GM18867 (cell line): ENCODE data around the gene FRRS1.

Experiments used
- ATAC-seq: cut with Tn5 transposase; IDR thresholded peaks from one replicate; pipeline ENCODE4 v1.9.1; 2021; ENCODE audit warnings: mild to moderate bottlenecking, moderate library complexity; ENCODE audit not compliant: unreplicated experiment

Gene FRRS1

DNA sequence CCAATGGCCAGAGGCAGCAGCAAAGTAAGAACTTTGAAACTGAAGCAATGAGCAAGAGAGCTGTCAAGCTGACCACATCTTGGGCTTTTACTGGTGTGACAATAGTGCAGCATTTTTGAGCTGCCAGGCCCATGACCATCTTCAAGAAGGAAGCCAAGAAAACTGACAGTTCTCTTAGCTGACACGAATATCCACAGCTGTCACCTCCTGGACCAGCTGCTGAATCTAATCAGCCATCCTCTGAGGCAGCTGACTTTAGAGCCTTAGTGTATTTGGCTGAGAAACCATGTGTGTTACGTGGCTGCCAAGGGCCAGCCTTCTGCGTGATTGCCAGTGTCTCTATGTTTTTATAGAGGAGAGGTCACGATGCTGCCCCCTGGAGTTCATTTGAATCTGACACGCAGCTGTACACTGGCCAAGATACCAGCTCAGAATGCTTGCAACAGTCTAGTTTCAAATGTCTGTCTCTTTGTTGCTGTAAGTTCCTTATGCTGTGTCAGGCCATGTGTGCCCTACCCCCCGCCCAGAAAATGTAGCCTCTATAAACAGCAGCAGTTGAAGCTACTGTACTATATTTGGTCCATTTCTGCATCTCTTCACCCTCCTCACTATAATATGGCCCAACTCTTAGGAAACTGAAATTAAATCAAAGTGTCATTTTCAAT lies 80.8 kb downstream of the FRRS1 start:
- ATAC-seq, result peak; percentile 96

DNA sequence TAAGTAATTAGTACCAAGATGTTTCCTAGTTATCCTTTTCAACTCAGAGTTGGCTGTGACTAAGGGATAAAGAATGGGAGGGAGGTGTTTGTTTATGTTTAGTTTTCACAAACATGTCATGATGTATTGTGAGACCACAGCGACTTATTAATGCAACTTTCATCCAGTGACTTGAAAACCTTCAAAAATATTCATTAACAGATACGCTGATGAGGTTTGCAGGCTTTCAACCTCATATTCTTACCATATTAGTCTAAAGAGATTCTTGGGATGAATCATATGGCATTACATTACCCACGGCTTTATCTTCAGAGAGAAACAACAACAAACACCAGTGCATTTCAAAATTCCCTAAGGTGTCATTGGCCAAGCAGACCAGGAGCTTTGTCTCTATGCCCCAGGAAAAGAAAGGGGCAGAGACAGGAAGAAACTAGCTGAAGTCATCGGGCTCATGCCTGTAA lies 84.1 kb downstream of the FRRS1 start:
- ATAC-seq, result no peak

DNA sequence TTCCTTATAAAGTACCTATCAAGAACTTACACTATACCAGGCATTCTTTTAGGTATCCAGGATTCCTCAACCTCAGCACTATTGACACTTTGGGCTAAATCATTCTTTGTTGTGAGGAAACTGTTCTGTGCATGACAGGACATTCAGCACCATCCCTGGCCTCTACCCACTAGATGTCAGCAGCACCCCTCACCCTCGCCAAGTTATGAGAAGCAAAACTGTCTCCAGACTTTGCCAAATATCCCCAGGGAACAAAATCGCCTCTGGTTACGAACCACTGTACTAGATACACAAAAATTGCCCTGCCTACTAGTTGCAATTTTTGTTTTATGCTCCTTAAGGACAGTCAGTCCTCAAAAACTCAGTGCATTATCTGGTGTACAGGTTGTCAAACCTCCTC lies 84.9 kb downstream of the FRRS1 start:
- no peak for ATAC-seq

DNA sequence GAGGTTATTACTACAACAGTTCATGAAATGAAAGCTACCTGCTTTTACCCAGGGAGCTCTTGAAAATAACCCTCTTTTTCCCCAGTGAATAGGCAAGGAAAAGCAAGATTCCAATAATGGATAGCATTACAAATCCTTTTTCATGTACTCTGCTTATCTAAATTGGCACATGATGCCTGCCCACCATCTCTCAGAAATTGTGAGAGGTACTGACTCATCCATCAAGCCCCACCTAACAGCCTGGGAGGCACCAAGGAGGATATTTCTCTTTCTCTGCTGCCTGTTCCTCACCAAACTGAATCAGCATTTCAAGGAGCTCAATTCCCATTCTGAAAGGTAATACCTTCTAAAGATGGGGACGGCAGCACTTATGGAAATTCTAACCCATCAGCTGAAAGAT lies 86.2 kb downstream of the FRRS1 start:
- no peak for ATAC-seq

DNA sequence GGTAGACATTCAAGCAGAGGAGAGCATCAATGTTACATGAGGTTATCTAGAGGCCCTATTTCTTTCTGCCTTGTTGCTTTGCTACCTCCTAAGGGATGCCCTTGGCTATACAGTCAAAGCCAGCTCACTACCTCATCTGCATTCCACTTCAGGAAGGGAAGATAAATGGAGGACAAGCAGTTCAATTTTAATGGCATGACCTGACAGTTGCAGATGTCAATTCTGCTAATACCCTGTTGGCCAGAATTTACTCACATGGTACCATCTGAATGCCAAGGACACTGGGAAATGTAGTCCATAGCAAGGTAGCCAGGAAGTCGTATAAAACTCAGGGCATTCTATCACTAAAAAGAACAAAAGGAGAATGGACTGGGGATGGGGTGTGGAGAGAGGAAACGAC lies 89.0 kb downstream of the FRRS1 start:
- no peak for ATAC-seq

DNA sequence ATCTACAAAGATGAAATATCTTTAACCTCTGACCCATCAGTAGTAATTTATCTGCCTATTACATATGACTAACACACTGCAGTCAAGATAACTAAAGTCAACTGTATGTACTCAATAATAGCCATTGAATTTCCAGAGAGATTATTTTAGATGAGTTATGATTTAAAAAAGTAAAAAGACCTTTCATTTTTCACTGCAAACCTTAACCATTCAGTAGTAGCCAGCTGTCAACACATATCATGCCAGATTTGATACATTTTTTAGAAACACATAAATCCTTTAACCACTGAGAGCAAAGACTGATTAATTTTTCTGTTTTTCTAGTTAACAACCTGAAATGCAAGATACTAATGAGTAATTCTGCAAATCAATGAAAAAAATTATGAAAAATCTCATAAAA lies 89.6 kb downstream of the FRRS1 start:
- no peak for ATAC-seq

DNA sequence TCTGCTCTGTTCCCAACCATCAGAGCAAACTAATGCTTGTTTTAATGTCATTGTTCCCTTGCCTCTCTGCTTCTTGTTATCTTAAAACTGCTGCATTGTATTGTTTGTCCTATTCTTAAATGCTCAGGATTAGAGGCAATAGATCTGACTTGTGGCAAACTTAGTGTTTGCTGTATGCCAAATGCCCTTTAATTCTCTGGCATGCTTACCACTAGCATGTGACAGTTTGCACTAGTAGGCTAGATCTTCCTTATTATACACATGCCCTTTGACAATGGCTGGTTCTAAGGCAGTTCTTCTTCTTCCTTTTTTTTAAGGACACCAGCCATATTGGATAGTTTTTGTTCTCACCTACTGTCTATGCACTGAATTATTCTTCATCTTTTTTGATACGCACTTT lies 90.4 kb downstream of the FRRS1 start:
- ATAC-seq, result no peak

DNA sequence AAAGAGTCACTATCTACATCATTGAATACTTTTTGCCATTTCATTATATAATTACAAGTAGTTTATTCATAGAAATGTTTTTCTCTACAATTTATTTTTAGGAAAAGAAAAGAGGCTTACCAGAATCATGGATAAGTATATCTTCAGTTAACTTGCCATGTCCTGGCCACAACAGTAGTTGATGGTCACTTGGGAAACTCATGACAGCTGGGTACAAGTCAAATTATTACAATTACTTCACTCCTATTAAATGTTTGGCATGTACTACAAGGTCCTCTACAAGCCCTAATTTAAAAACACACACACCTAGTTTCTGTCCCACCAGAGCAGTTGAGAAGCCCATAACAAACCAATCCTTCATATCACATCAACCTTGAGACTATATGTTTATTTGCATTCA lies 91.1 kb downstream of the FRRS1 start:
- ATAC-seq, result no peak

DNA sequence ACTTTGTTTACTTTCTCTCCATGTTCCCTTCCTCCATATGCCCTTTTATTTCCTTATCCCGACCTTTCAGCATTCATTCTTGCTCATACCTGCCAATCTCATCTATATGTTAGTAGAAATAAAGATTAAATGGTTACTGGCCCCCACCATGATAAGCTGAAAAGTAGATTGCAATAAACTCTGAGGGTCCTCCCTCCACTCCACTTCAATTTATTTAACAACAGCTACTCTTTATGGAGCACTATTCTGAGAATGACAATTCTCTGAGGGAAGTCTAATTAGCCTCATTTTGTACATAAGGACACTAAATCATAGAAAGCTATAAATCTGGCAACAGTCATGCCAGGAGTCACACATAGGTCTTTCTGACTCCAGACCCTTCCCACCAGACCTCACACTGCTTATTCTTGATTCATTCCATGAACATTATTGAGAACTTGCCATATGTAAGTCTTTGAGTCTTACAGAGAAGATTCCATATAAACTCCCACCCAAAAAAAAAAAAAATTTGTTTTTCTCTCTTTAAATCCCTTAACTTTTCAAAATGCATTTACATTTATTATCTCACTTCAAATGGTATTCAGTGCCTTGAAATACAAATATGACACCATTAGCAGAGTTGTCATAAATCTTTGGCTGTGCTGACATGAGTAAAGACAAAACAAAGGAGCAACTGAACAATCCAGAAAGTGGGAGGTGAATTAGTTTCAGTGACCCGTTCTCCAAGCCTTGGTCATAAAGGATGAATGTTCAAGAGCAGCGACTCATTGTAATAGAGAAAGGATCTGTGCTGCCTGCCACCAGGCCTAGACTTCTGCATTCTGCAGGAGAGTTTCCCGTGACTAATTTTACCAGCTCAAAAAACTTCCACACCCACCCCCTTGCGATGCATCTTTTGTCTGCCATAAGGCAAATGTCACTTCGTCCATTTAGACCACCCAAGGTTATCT lies 92.0 kb downstream of the FRRS1 start:
- ATAC-seq, result no peak

DNA sequence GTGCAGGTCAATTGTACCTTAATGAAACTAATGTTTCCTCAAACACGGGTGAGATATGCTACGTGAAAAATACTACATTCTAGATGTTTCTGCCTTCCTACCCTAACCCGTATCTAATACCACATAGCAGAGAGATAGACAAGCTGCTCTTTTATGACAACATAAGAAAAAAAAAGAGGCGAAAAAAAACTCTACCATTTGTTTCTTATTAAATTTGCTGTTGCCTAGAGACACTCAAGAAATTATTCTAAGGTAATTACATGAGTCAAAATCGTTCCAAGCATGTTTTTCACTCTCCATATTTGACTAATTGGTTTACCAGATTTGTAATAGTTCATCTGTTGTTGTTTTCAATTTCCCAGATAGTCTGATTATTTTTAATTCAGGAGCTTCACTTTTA lies 93.1 kb downstream of the FRRS1 start:
- no peak for ATAC-seq

DNA sequence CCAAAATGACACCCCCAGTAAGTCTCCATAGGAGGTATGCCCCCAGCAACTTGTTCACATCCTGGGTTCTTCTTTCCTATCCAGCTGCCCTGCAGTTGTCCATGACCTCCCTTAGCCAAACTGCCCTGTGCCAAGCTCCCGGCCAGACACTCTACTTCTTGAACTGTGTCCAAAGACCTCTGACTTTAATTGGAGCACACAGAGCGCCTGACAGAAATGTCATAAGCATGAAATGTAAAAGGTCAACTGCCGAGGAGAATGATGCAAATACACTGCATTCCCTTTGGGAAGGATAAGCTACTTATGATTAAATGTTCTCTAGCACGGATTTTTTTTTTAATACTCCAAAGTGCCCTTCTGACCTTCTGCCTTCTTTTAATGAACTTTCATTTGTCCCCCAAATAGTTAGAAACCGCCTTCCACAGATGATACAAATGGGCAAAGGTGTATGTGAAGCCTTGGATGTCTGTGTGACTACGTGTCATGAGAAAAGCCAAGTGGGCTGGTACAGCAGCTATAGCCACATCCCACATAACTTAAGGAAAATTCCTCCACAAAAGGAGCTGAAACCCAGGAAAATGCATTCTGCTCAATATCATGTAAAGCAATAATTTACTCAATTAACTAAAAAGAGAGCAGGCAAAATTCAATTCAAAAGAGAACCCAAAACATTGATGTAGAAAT lies 93.8 kb downstream of the FRRS1 start:
- ATAC-seq, result no peak

DNA sequence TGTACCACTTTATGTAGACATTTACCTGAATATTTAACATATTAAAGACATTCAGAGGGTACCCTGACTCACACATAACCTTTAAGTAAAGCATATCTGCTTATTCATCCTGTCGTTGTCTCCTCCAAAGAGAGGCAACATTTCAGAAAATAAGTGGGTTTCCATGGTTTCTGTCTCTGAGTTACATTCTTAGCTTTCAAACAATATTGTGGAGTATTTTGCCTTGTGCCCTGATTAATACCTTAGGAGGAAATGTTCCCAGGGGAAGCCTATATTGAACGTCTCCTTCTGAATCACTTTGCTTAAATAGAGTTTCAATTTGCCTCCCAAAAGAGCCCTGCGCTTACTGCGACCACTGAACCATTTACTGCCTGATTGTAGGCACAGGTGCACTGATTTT lies 94.4 kb downstream of the FRRS1 start:
- no peak for ATAC-seq

DNA sequence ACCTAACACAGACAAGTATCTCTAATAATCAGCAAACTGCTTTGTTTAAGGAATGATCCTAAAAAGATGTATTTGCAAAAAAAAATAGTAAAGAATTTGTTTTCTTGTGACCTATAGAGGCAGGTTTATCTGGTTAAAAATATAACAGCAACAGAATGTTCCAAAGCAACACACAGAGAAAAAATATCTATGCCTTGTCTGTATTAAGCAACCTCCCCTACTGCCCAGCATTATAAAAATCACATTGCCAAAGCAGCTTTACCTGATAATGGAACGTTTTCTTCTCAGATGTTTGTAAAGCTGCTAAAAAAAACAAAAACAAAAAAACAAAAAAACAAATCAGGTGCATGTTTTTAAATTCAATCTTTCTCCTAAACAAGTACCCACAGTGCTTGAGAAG lies 95.9 kb downstream of the FRRS1 start:
- ATAC-seq, result no peak

DNA sequence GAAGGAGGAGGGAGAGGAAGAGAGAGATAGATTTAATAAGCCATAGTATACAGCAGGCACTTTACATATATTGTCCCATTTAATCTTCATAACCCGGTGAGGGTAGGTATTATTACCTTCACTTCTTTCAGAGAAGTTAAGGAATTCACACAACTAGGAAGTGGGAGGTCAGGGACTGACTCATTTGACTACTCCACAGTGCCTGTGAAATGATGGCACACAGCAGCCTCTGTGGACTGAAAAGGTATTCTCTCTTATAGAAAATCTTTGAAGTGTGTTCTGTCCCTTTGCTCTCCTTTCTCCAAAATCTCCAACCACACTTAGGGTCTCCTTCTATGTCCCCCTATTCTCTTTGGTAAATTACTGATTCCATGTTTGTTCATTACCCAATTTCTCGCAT lies 96.6 kb downstream of the FRRS1 start:
- no peak for ATAC-seq

DNA sequence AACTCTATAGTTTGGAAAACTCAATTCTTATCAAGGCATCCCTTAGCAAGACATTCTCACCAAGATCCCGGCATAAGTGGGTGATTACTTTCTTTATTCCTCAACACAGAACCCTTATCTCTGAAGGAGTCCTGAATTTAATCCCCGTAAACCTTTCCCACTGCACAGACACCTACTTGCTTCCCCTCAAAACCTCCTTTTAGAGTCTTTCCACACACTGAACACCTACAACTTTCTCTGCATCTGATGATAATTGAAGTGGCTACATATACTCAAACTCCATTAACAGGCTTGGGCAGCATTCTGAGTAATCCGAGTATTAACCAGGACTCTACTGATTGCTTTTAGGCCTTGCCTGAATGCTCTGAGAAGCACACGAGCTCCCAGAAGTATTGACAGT lies 97.1 kb downstream of the FRRS1 start:
- no peak for ATAC-seq

DNA sequence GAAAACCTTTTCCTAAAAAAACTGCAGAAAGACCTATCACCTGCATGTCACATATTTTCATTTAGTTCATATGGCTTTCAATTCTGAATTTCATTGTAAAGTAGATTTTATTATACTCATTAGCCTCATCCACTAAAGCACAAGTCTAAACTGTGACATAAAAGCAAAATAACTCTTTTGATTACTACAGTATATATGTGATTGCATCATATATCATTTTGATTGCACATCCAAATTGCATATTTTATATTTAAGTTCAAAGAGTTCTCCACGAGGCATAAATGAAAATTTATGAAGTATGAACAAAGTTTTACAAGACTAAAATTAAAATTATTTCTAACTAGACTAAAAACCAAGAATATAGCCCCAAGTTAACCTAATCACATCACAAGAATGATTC lies 101.2 kb downstream of the FRRS1 start:
- ATAC-seq, result no peak

DNA sequence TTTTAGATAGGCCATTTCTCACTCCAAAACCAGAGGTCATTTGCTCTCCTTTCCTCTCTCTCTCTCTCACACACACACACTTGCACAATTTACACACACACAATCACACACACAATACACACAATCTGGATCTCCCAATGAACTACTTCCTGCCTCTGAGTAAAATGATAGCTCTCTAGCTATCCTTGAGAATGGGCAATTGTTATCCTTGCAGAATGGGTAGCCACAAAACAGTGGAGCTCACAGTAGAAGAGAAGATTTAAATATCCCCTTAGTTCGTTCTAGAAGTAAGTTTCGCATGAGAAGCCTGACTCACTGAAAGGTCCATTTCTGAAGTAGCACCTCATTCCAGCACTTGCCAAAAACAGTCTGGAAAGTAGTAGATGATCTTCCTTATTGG lies 102.9 kb downstream of the FRRS1 start:
- ATAC-seq, result no peak

DNA sequence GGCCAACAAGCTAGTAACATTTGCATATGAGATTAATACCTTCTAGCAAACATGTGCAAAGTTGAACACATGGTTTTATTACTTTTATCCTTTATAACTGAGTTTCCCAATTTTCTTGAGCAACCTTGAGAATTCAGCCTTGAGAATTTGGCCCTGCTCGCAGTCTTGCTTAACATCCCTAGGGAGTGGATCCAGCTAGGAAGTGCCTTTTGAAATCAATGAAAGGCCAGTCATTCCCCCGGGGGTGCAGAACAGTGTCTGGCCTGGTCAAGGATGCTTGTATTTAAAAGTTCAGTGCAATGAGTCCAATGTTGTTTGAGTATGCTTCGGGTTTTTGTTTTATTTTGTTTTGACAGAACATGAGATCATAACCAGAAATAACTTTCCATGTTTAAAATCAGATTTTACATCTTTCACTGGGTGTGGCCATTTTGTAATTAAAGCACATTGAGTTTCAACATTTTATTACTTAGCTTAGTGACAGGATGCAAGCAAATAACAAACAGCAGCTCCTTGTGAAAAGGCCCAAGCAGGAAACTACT lies 103.8 kb downstream of the FRRS1 start:
- no peak for ATAC-seq

DNA sequence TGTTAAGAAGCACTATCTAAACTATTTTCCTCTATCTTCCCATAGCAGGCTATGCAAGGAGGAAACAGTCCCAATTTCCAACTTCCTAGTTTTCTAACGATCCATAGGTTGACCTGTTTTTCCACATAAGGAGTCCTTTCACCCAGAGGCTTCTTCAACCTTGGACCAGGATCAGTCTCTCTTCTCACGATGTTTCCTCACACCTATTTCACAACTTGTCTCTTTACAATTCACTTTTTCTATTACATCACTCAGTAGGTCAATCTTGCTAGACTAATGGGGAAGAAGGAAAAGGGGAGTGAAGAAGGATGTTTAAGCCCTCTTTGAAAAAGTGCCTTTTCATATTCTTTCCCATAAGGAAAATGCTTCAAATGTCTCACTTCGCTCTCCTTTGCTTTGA lies 104.7 kb downstream of the FRRS1 start:
- no peak for ATAC-seq

DNA sequence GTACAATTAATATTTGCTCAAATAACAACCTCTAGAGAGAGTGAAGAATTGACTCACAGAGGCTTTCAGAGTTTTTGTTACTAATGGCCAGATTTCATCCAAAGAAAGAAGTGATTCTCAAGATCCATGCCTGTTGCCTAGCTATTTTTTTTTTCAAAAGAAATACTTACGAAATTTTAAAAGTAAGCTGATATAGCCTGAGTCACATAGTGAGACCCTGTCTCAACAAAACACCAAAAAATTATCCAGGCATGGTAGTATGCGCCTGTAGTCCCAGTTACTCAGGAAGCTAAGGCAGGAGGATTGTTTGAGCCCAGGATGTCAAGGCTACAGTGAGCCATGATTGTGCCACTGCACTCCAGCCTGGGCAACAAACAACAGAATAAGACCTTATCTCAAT lies 105.9 kb downstream of the FRRS1 start:
- ATAC-seq, result no peak

DNA sequence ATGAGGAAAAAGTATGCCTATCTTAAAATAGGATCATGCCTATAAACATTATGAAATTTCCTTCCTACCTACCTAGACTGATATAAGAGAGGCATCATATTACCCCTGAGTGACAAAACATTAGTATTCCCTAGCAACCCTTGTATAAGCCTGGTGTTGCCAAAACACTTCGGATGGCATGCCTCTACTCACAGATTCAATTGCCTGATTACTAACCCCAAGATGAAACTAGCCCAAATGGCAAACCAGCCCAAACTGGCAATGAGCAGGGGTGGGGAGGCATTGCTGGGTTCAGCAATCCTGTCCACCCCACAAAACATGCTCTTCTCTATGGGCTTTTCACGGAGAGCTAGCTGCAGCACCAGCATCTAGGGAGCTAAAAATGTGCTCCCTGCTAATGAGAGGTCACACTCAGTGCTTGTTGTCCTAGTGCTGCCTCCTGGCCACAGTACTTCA lies 106.7 kb downstream of the FRRS1 start:
- no peak for ATAC-seq
